GM12873 (cell line): ENCODE data around the gene ADCY3.

Source experiments
- TF ChIP-seq, protein P1 (sequence below): IDR thresholded peaks from 2 replicates; pipeline ENCODE4 v1.5.1; 2012; ENCODE audit warnings: low read depth, mild to moderate bottlenecking, moderate library complexity, low read length, control low read depth; ENCODE audit not compliant: insufficient read depth; ENCODE audit errors: missing control alignments

The ADCY3 gene

DNA sequence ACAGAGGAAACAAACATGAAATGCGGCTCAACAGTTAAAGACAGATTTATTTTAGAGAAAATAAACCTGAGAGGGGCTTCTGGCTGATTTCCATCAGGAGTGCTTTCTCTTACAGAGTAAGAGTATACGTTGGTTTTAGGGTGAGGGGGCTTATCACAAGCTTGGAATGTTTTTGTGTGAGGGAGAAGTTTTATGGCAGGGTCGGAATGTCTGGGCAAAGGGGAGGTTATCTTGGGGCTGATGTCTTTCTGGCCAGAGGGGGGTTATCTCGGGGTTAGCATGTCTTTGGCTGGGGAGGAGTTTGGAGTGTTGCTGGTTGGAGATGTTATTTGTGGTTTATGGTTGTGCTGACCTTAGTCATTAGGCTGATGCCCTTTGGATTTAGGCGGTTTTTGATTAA lies 149.0 kb downstream of the ADCY3 start:
- TF ChIP-seq, protein P1, sequence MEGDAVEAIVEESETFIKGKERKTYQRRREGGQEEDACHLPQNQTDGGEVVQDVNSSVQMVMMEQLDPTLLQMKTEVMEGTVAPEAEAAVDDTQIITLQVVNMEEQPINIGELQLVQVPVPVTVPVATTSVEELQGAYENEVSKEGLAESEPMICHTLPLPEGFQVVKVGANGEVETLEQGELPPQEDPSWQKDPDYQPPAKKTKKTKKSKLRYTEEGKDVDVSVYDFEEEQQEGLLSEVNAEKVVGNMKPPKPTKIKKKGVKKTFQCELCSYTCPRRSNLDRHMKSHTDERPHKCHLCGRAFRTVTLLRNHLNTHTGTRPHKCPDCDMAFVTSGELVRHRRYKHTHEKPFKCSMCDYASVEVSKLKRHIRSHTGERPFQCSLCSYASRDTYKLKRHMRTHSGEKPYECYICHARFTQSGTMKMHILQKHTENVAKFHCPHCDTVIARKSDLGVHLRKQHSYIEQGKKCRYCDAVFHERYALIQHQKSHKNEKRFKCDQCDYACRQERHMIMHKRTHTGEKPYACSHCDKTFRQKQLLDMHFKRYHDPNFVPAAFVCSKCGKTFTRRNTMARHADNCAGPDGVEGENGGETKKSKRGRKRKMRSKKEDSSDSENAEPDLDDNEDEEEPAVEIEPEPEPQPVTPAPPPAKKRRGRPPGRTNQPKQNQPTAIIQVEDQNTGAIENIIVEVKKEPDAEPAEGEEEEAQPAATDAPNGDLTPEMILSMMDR, result no peak
